Esophagus squamous epithelium (tissue), 5 donors: ENCODE data around the gene APLF. TPM values are rescaled to one million over a fixed set of nuclear protein-coding genes. Genes with fewer than 3 reads are reported as not detected.

ENCODE experiments used
- DNase-seq: peaks from one replicate; lab custom pipeline; 2025; lab: John Stamatoyannopoulos, UW
- H3K27ac ChIP-seq, 4 donors: fragments of 200-600 bp; sonication (generic); one replicate each; pipeline ENCODE4 v1.5.1; 2016 to 2019; ENCODE audit warnings: mild to moderate bottlenecking in 1 of 4
- H3K27me3 ChIP-seq, 4 donors: fragments of 200-600 bp; sonication (generic); 1 replicate in 3 of 4; 2 replicates in 1 of 4; pipeline versions ENCODE4 v1.5.1 to v1.6.0; 2017 to 2021; ENCODE audit warnings: antibody characterized with exemption in 1 of 4
- H3K36me3 ChIP-seq, 3 donors: fragments of 200-600 bp; sonication (generic); one replicate each; pipeline ENCODE4 v1.5.1; 2016 to 2019
- H3K4me1 ChIP-seq, 3 donors: fragments of 200-600 bp; sonication (generic); one replicate each; pipeline ENCODE4 v1.5.1; 2017 to 2019
- H3K4me3 ChIP-seq, 4 donors: fragments of 200-600 bp; sonication (generic); 1 replicate in 3 of 4; 2 replicates in 1 of 4; pipeline ENCODE4 v1.5.1; 2016 to 2019; ENCODE audit warnings: mild to moderate bottlenecking in 2 of 4, moderate library complexity in 1 of 4
- H3K9me3 ChIP-seq, 3 donors: fragments of 200-600 bp; sonication (generic); one replicate each; pipeline ENCODE4 v1.5.1; 2016 to 2019
- CTCF ChIP-seq, 6 experiments: fragments of 450-650 bp in 4 of 6; fragments of 200-600 bp in 2 of 6; sonication (generic) in 2 of 6; IDR thresholded peaks; one replicate each; pipeline ENCODE4 v1.5.1; 2016 to 2019; ENCODE audit warnings: antibody characterized with exemption in 6 of 6, mild to moderate bottlenecking in 4 of 6, moderate library complexity in 4 of 6
- POLR2A ChIP-seq, 4 donors: fragments of 450-650 bp; IDR thresholded peaks; one replicate each; pipeline ENCODE4 v1.6.1; 2017; ENCODE audit warnings: antibody characterized with exemption in 4 of 4, mild to moderate bottlenecking in 4 of 4, moderate library complexity in 3 of 4
- WGBS, 2 donors: methylation state at CpG; one replicate each; pipeline ENCODE4 v1.1.5; 2018; 5-methylcytosine and 5-hydroxymethylcytosine counted together
- intact Hi-C: fragments of 100-400 bp; cut with DNase I; formaldehyde crosslinking; loops from one replicate; pipeline ENCODE4 v1.15.0; 2022
- total RNA-seq, 4 donors: library from RNA; depleted of rRNA; stranded (reverse); fragments of >200 nt; gene quantifications; one replicate each; pipeline ENCODE4 v1.1.0, GENCODE V29; 2016
- donor health status: DM: yes; HTN: yes; CAD: no.

The APLF gene
- total RNA-seq, 4 donors from 2014 or later, result 3.2 to 9.5 (median 4.7) TPM

GRCh38 chr2:68620772-68621171, 153.4 kb downstream of the APLF start:
- Histone ChIP-seq H3K36me3 (no peaks in the 10 kb centered on the region), H3K27me3 (no peaks in the 10 kb centered on the region), H3K27ac (no peak overlapping the region), H3K9me3 (peaks cover 0 to 9% (median 0%) of the 10 kb centered on the region in 3 donors), H3K4me3 (no peak overlapping the region), H3K4me1 (no peaks in the 10 kb centered on the region)
- DNase-seq, result no peak
- intact Hi-C loops, result no loop called here
- TF ChIP-seq CTCF (IDR thresholded peaks at IDR 0.05) (no peak), POLR2A (IDR thresholded peaks at IDR 0.05) (no peak)

GRCh38 chr2:68623820-68624219, 156.4 kb downstream of the APLF start:
- no peak for DNase-seq
- intact Hi-C loops, result no loop called here
- Histone ChIP-seq H3K4me3 (no peak overlapping the region), H3K36me3 (no peaks in the 10 kb centered on the region), H3K27ac (no peak overlapping the region), H3K9me3 (peaks cover 0 to 9% (median 0%) of the 10 kb centered on the region in 3 donors), H3K4me1 (no peaks in the 10 kb centered on the region), H3K27me3 (no peaks in the 10 kb centered on the region)
- WGBS, 2 donors, result 77 to 78% methylated on average over 6 of the region's 6 CpGs
- TF ChIP-seq CTCF (IDR thresholded peaks at IDR 0.05) (no peak), POLR2A (IDR thresholded peaks at IDR 0.05) (no peak)

GRCh38 chr2:68627615-68628014, 160.2 kb downstream of the APLF start:
- no peak for TF ChIP-seq CTCF (IDR thresholded peaks at IDR 0.05)
- no peak for TF ChIP-seq POLR2A (IDR thresholded peaks at IDR 0.05)
- Histone ChIP-seq H3K36me3 (no peaks in the 10 kb centered on the region), H3K4me3 (no peak overlapping the region), H3K9me3 (peaks cover 0 to 5% (median 0%) of the 10 kb centered on the region in 3 donors), H3K4me1 (no peaks in the 10 kb centered on the region), H3K27me3 (no peaks in the 10 kb centered on the region), H3K27ac (no peak overlapping the region)
- no peak for DNase-seq
- intact Hi-C loops, result no loop called here
- WGBS, 2 donors, result 79 to 80% methylated on average over 1 to 3 of the region's 3 CpGs

Other genes starting within 250 kb of the APLF start
- gene PPP3R1, start 215.1 kb upstream of the APLF start, total RNA-seq, result 10 to 100 TPM; 25.8 to 32.7 (median 28.2) TPM
- 10 to 100 TPM in 1 of 4 donors, 1 to 10 TPM in 2, under 1 TPM in 1; 0.61 to 21.4 (median 5.0) TPM for gene CNRIP1, start 147.6 kb upstream of the APLF start, total RNA-seq
- 1 to 10 TPM in 3 of 4 donors, under 1 TPM in 1; 0.34 to 8.2 (median 3.4) TPM for gene PLEK, start 102.3 kb upstream of the APLF start, total RNA-seq
- gene FBXO48, start 291 bp upstream of the APLF start, total RNA-seq, result under 1 TPM; 0.61 to 0.95 (median 0.64) TPM
- gene PROKR1, start 176.0 kb downstream of the APLF start, total RNA-seq, result not detected